Activated gamma-delta T cell treated with Interleukin-2 at 50 U/mL for 16 hours (primary cell): ENCODE measurements around the gene COPZ2.
A peak's percentile ranks its signal among the peaks of the same experiment; 100 is the strongest.
"Not testable (repeated sequence)": the region's sequence is repeated elsewhere in the genome, so short reads cannot be mapped to it uniquely, and the experiment has no call there.

Experiments
- DNase-seq: peaks from one replicate; pipeline ENCODE4 v3.0.0-alpha.2; 2020

The COPZ2 gene, protein sequence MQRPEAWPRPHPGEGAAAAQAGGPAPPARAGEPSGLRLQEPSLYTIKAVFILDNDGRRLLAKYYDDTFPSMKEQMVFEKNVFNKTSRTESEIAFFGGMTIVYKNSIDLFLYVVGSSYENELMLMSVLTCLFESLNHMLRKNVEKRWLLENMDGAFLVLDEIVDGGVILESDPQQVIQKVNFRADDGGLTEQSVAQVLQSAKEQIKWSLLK

GRCh38 chr17:48037036-48037837, at the start of gene COPZ2:
COPZ2 (minus strand) TSS chr17:48037797; CDS start chr17:48037777, 20 bp downstream.
- peak; percentile 60 for DNase-seq

- no peak for DNase-seq
Observed at GRCh38 chr17:48084932-48085331, 47.3 kb upstream of the COPZ2 start.

DNA sequence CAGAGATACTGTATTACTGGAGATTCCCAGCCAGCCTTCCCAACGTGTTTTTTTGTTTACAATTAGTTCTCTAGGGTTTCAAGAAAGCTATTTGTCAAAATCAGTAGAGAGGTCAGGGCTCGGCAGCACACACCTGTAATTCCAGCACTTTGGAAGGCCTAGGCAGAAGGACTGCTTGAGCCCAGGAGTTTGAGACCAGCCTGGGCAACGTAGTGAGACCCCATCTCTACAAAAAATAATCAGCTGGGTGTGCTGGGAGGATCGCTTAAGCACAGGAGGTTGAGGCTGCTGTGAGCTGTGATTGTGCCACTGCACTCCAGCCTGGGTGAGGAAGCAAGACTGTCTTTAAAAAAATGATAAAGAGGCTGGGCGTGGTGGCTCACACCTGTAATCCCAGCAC, 44.3 kb upstream of the COPZ2 start:
- DNase-seq = no peak

DNA sequence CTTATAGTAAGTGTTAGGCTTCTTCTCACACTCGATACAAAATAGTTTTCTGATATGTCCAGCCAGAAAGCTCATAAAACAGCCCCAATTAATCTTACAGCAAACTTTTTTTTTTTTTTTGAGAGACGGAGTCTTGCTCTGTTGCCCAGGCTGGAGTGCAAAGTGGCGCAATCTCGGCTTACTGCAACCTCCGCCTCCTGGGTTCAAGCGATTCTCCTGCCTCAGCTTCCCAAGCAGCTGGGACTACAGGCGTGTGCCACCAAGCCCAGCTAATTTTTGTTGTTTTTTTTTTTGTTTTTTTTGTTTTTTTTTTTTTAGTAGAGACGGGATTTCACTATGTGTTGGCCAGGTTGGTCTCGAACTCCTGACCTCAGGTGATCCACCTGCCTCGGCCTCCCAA, 39.6 kb upstream of the COPZ2 start:
- not testable (repeated sequence) for DNase-seq

GRCh38 chr17:48074322-48075081, 36.9 kb upstream of the COPZ2 start:
- DNase-seq = peak; percentile 75

GRCh38 chr17:48073566-48074094, 36.0 kb upstream of the COPZ2 start:
- not testable (repeated sequence) for DNase-seq

- DNase-seq = not testable (repeated sequence)
Observed at GRCh38 chr17:48072811-48073210, 35.2 kb upstream of the COPZ2 start.

GRCh38 chr17:48071654-48072053, 34.1 kb upstream of the COPZ2 start:
- DNase-seq = no peak

GRCh38 chr17:48070195-48070594, 32.6 kb upstream of the COPZ2 start:
- DNase-seq = no peak

GRCh38 chr17:48068491-48068961, 30.9 kb upstream of the COPZ2 start:
- DNase-seq = no peak

DNA sequence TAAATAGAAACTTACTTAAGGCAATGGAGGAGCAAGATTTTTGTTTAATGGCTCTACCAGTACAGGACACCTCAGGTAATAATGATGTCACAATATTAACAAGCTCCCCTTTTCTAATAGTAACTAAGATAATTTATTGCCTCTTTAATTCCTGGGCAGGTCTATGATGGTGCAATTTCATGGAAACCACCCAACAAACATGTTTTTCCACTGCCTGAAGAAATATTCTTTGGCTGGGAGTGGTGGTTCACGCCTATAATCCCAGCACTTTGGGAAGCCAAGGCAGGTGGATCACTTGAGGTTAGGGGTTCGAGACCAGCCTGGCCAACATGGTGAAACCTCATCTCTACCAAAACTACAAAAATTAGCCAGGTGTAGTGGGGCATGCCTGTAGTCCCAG, 30.2 kb upstream of the COPZ2 start:
- DNase-seq = not testable (repeated sequence)

GRCh38 chr17:48067245-48067644, 29.6 kb upstream of the COPZ2 start:
- DNase-seq = no peak

GRCh38 chr17:48066656-48067055, 29.1 kb upstream of the COPZ2 start:
- DNase-seq = no peak

DNA sequence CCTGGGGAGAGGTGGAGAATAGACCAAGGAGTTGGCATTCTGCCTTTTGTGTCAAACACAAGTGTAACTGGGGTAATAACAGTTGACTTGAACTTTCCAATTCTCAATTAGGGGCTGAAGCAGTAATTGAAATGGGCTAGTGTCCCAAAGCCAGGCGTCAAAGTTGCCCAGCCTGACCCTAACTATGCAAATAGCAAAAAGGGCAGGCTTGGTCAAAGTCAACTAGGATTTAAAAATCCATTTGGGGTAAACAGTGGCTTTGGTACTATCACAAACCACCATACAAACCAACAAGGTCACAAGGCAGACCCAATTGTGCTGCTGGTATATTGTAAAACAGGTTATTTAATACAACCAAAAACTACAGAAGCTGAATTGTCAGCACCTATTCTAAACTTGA, 28.6 kb upstream of the COPZ2 start:
- no peak for DNase-seq

DNA sequence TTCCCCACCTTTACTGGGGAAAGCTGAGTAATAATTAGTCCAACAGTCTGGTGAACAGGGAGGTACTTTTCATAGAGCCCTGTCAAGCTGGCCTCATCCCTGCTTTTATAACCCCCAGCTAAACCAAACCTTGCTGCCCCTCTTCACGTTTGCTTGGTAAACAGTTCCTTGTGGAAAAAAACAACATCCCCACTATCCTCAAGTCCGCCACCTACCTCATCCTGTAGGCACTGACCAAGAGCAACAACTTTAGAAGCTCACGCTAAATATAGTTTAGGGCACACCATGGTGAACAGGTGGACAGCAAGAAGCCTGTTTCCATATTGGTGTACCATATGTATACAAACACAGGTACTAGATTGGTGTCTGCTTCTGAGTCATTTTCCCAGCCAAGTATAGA, 27.0 kb upstream of the COPZ2 start:
- DNase-seq = no peak

DNA sequence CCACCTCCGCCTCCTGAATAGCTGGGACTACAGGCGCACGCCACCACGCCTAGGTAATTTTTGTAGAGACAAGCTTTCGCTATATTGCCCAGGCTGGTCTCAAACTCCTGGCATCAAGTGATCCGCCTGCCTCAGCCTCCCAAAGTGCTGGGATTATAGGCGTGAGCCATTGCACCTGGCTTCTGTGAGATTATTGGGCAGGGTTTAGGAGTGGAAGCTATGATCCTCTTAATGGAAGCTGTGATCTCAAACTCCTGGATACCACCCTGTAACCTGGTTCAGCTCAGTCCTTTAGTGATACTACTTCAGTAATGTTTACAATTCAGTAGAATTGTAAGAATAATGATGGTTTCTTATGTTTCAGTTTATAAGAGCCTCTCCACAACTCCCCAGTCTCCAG, 24.7 kb upstream of the COPZ2 start:
- DNase-seq = no peak

DNA sequence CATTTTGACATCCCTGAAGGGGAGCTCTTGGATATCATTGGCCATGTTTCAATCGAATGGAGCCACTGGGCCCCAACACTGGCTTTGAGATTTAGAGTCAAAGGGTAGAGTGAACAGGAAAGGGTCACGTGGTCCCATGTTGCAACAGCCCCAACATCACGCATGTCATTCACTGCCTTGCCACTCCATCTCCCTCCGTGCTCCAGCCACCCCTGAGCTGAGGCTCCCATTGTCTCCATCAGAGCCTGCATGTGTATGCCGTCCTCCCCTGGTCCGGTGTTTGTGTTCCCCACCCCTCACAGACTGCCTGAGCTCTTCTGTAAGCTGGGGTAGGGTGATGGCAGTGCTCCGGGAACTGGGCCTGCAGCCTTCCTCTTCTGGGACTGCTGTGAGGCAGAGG, 22.7 kb upstream of the COPZ2 start:
- no peak for DNase-seq

GRCh38 chr17:48059125-48059668, 21.6 kb upstream of the COPZ2 start:
- DNase-seq = no peak

DNA sequence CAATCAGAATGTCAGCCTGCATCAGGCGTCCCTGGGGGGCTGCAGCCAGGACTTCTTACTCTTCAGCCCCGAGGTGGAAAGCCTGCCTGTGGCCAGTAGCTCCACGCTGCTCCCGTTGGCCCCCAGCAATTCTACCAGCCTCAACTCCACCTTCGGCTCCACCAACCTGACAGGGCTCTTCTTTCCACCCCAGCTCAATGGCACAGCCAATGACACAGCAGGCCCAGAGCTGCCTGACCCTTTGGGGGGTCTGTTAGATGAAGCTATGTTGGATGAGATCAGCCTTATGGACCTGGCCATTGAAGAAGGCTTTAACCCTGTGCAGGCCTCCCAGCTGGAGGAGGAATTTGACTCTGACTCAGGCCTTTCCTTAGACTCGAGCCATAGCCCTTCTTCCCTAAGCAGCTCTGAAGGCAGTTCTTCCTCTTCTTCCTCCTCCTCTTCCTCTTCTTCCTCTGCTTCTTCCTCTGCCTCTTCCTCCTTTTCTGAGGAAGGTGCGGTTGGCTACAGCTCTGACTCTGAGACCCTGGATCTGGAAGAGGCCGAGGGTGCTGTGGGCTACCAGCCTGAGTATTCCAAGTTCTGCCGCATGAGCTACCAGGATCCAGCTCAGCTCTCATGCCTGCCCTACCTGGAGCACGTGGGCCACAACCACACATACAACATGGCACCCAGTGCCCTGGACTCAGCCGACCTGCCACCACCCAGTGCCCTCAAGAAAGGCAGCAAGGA, 21.0 kb upstream of the COPZ2 start:
- no peak for DNase-seq

DNA sequence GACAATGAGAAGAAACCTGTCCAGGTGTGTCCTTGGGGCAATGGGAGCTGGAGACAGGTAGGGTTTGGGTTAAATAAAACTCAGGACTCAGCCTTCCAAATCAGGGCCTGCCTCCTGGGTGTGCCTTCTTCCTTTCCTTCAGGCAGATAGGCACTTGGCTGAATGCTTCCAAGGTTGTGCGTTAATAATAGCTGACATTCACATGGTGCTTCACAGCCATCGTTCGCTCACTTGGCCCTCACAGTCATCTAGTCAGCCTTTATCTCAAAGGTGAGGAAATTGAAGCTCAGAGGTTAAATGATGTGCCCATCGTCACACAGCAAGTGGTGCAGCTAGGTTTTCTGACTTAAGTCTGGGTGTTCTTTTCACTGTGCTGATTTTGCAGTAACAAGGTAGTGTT, 20.0 kb upstream of the COPZ2 start:
- no peak for DNase-seq

GRCh38 chr17:48056879-48057278, 19.3 kb upstream of the COPZ2 start:
- no peak for DNase-seq

- DNase-seq = no peak
Observed at GRCh38 chr17:48056246-48056745, 18.7 kb upstream of the COPZ2 start.
